HL-60/S4 treated with retinoic acid at 250 ng/mL for 4 days and 3 days (cell line): ENCODE results near the gene CLDN17.

ENCODE experiments used
- in situ Hi-C: fragments of 300-500 bp; cut with MboI; formaldehyde crosslinking; loops from 2 replicates; pipeline ENCODE4 v1.7.0; 2022; ENCODE audit warnings: low sequenced_read_pairs

The CLDN17 gene

DNA sequence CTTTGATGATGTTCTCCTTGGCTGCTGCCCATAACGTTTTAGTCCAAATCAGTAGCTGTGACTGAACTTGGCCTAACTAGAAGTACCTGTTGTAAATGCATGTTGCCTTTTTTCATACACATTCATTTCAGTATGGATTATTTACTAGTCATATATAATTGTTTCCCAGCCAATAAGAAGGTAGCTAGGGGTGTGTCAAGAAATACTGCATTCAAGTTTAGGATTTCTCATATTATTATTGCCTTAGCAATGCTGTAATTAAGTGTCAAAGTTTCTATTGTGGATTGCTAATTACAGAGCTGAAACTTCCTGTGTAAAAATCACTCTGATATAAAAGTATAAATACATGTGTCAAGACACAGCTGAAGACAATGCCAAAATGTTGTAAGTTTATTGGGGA, at the start of gene CLDN17:
CLDN17 (minus strand) TSS at position 101 of the 400 bp plus-strand sequence. CDS start 188 bp downstream, outside the sequence.
- in situ Hi-C loops, result no loop called here

GRCh38 chr21:30216041-30216723, 49.6 kb upstream of the CLDN17 start, which contains the start of gene CLDN8:
CLDN8 (minus strand) TSS chr21:30216097; CDS start chr21:30215925, 172 bp downstream.
- in situ Hi-C loops, result no loop called here

DNA sequence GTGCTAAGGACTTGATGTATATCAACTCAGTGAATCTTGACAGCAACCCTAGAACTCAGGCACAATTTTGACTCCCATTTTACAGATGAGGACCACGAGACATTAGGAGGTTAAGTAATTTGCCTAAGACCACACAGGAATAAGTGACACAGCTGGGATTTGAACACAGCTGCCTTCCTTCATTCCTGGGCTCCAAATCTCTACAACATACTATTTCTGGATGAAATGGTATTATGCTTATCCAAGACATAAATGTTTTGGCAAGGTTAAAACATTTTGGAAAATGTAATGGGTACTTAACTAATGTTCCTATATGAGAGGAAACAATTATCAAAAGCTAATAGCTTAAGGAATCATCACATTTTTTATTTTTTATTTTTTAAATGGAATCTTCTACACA, 44.5 kb upstream of the CLDN17 start:
- in situ Hi-C loops, result no loop called here

DNA sequence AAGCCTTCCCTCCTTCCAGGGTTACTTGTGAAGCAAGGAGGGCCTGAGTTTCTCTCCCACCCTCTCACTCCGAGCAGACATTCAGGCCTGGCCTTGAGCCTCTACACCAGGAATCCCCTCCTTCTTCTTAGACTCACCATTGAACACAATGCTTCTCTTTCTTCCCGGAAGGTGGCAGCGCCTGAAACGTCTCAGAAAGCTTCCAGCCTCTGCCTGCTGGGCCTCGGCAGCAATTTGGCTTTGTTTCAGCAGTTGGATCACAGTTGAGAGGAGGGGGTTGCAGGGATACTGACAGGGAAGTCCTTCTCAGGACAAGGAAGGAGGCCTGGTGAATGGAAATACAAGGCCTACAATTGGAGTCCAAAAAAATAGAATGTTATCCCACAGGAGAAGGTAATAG, 43.0 kb upstream of the CLDN17 start:
- in situ Hi-C loops, result no loop called here

DNA sequence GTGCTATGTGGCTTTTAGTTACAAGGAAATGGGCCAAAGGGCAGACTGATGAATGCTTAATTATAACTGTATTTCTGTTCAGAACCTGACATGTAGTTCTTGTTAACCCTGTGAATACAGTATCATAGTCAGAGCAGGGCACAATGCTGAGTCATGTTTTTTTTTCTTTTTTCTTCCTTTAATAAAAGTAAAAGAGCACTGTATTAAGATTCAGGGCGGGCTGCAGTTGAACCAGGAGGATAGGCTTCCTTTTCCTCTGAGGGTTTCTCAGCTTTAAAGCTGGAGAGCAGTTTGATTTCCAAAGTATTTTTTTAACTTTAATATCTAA, 40.6 kb upstream of the CLDN17 start:
- in situ Hi-C loops, result no loop called here

GRCh38 chr21:30206551-30207251, 40.1 kb upstream of the CLDN17 start:
- in situ Hi-C loops, result no loop called here

GRCh38 chr21:30200000-30200399, 33.4 kb upstream of the CLDN17 start:
- in situ Hi-C loops, result loop anchor here (25.0 kb wide), 1 partner anchor 1113 kb away; no protein-coding TSS in a partner anchor

DNA sequence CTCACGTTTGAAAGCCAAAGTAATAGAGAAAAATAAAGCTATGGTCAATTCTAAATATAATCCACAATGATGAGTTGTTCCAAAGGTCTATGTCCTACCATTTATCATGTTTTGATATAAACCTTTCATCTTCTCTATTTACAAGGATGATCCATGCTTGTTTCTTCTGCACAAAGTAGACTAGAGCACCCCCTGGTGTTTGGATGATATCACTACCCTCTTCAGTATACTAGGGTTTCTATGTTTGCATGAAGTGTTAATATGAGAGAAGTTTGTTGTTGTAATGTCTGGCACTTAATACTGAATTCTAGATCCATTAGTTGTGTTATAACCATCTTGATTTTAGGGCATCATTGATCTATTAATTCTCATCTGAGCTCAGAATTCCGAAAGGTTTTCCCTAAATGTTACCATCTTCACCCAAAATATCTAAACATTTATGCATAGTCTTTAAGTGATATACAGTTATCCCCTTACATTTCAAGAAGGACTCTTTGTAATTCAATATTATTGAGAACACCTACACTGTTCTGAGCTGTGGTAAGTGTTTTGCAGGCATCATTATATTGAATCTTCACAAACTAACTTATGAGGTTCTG, 28.2 kb upstream of the CLDN17 start:
- in situ Hi-C loops, result loop anchor here (25.0 kb wide), 1 partner anchor 1107 kb away; no protein-coding TSS in a partner anchor

DNA sequence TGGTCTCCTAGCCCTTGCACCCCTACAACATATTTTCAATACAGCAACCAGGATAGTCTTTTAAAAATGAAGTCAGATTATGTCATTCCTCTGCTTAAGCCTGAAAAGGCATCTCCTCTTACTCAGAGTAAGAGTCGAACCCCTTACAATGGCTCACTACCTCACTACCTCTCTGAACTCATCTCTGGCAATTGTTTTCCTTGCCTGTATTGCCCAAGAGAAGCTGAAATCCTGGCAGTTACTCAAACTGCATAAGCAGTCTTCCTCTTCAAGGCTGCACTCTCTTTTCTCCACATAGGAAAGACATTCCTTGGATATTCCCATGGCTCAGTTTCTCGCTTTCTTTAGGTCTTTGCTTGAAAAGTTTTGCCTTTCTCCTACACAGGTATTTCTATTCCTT, 26.6 kb upstream of the CLDN17 start:
- in situ Hi-C loops, result loop anchor here (25.0 kb wide), 1 partner anchor 1106 kb away; no protein-coding TSS in a partner anchor

DNA sequence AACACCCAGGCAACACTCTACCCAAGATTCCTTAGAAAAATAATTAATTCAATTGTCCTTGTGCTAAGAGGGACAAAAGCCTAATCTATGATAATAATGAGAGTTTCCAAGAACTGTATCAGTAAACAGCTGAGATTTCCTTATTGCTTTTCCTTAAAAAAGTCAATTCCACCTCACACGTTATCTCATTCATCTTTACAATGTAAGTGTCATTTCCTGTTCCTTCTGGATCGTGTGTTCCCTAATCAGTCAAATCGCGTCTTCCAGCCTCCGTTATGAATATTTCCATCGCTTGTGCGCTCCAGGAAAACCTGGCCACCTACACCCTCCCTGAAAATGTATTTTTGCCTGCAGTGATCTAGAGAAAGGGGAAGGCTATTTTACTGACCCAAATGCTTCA, 23.9 kb upstream of the CLDN17 start:
- in situ Hi-C loops, result loop anchor here (25.0 kb wide), 1 partner anchor 1103 kb away; no protein-coding TSS in a partner anchor

DNA sequence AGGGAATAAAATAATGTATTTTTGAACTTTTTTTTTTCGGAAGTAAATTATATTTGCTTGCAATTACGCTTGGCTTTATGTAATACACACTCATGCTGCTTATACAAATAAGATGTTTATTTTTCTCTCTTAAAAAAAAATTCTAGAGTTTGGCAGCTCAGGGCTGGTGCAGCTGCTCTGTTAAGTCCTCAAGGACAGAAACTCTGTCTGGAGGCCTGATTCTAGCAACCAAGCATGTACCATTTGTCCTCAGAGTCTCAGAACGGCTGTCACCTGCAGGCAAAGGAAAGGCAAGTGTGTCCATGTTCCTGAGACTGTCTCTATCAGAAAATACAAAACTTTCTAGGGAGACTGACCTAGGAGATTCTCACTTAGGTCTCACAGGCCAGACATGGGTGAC, 23.2 kb upstream of the CLDN17 start:
- in situ Hi-C loops, result loop anchor here (25.0 kb wide), 1 partner anchor 1102 kb away; no protein-coding TSS in a partner anchor

GRCh38 chr21:30186242-30186641, 19.6 kb upstream of the CLDN17 start:
- in situ Hi-C loops, result loop anchor here (25.0 kb wide), 1 partner anchor 1099 kb away; no protein-coding TSS in a partner anchor

GRCh38 chr21:30168086-30168485, 1.5 kb upstream of the CLDN17 start:
- in situ Hi-C loops, result no loop called here

- in situ Hi-C loops, result no loop called here
These were observed 434 bp downstream of the CLDN17 start for GRCh38 chr21:30166171-30166570.

- in situ Hi-C loops, result no loop called here
These were observed 1.8 kb downstream of the CLDN17 start for GRCh38 chr21:30164796-30165195.

DNA sequence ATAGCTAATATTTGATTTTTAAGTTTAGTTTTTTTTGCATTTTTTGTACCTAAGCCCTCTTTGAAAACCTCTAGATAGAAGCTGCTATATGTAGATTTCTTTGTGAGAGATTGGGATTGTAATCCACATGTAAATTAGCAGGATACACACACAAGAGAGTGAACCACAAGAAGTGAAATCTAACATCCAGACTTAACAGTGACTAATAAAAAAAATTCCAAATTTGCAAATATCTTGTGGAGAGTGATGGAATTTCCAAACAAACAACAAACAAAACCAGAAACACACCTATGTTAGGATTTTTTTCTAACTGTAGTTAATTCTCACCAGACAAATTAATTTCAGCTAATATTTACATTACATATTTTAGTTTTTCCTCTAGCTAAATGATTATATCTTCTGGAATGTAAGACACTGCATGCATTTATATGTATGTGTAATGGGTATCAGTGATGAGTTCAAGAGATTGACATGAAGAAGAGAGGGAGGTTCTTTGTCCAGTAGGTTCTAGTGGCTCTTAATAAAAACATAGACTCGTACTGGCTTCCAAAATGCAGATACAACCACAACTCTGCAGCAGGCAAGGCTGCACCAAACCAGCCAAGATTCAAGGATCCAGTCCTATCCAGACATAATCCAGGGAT, 12.8 kb downstream of the CLDN17 start:
- in situ Hi-C loops, result no loop called here

DNA sequence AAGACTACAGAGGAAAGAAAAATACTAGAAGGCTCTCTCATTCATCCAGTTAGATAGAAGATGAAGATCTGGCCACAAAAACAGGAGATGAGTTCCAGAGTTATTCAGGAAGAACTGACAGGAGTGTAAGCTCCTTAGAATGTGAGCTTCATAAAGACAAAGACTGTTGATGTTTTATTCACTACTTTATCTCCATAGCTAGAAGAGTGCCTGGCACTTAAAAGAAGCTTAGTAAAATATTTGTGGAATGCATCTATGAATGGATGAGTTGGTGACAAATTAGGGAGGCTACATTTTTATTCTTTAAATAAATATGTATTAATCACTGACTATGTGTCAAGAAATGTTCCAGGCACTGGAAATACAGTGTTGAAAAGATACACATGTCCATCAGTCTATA, 13.8 kb downstream of the CLDN17 start:
- in situ Hi-C loops, result no loop called here

DNA sequence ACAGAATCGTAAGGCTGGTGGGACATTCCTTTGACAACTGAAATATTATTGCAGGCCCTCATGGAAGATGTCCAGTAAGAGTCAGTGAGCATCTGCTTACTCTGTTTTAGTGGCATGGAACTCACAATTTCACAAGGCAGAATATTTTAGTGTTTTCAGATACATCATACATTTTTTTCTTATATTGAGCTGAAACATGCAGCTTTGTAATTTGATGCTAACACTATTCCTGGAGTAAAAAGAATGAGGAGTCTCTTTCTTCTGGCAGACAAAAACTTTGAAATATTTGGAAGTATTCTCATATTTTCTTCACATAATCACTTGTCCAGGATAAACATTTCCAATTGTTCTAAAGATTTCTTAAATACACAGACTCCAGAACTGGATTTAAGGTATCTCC, 17.7 kb downstream of the CLDN17 start:
- in situ Hi-C loops, result no loop called here

- in situ Hi-C loops, result no loop called here
These were observed 19.9 kb downstream of the CLDN17 start for GRCh38 chr21:30146558-30147282.

GRCh38 chr21:30138483-30138882, 28.1 kb downstream of the CLDN17 start:
- in situ Hi-C loops, result no loop called here

- in situ Hi-C loops, result no loop called here
These were observed 37.4 kb downstream of the CLDN17 start for GRCh38 chr21:30129246-30129645.
